Tibial nerve (tissue), 4 donors: ENCODE results near the gene PIR. TPM values are rescaled to one million over a fixed set of nuclear protein-coding genes. Genes with fewer than 3 reads are reported as not detected.

Source experiments
- DNase-seq, 2 donors: peaks; one replicate each; pipeline ENCODE4 v3.0.0-alpha.2; 2019; ENCODE audit warnings: low spot score in 2 of 2
- H3K27ac ChIP-seq, 4 donors: fragments of 200-600 bp; sonication (generic) in 3 of 4; one replicate each; pipeline ENCODE4 v1.5.1; 2017 to 2019; ENCODE audit warnings: mild to moderate bottlenecking in 1 of 4
- H3K27me3 ChIP-seq, 2 donors: fragments of 200-600 bp; sonication (generic) in 1 of 2; one replicate each; pipeline versions ENCODE4 v1.5.1 to v1.6.0; 2017 to 2019
- H3K36me3 ChIP-seq, 3 donors: fragments of 200-600 bp; sonication (generic); one replicate each; pipeline ENCODE4 v1.5.1; 2018 to 2019
- H3K4me1 ChIP-seq, 4 donors: fragments of 200-600 bp; sonication (generic) in 3 of 4; one replicate each; pipeline ENCODE4 v1.5.1; 2017 to 2019
- H3K4me3 ChIP-seq, 4 donors: fragments of 200-600 bp; sonication (generic) in 3 of 4; one replicate each; pipeline ENCODE4 v1.5.1; 2017 to 2019; ENCODE audit warnings: mild to moderate bottlenecking in 1 of 4, moderate library complexity in 1 of 4
- H3K9me3 ChIP-seq, 4 donors: fragments of 200-600 bp; sonication (generic) in 3 of 4; one replicate each; pipeline ENCODE4 v1.5.1; 2017 to 2019
- CTCF ChIP-seq, 5 experiments: fragments of 200-600 bp in 3 of 5; fragments of 450-650 bp in 2 of 5; sonication (generic) in 3 of 5; IDR thresholded peaks; one replicate each; pipeline ENCODE4 v1.5.1; 2016 to 2019; ENCODE audit warnings: antibody characterized with exemption in 5 of 5, mild to moderate bottlenecking in 3 of 5, moderate library complexity in 2 of 5
- EP300 ChIP-seq, 2 donors: sonication (generic); formaldehyde crosslinking; IDR thresholded peaks; one replicate each; pipeline ENCODE4 v1.6.1; 2017; ENCODE audit warnings: antibody characterized with exemption in 2 of 2, mild to moderate bottlenecking in 1 of 2
- POLR2A ChIP-seq, 2 donors: fragments of 450-650 bp; IDR thresholded peaks; one replicate each; pipeline ENCODE4 v1.6.1; 2017; ENCODE audit warnings: antibody characterized with exemption in 2 of 2, mild to moderate bottlenecking in 2 of 2, moderate library complexity in 2 of 2
- WGBS, 2 donors: methylation state at CpG; one replicate each; pipeline ENCODE4 v1.1.5; 2018; 5-methylcytosine and 5-hydroxymethylcytosine counted together
- total RNA-seq, 4 donors: library from RNA; depleted of rRNA; stranded (reverse); fragments of >200 nt; gene quantifications; one replicate each; pipeline ENCODE4 v1.1.0, GENCODE V29; 2016

The PIR gene
- total RNA-seq, 4 donors from 2014 or later: 10.6 to 27.6 (median 23.4) TPM

GRCh38 chrX:15418041-15418706 is 75.0 kb downstream of the PIR start:
- H3K4me3 ChIP-seq: no peak overlapping the region
- no peaks in the 10 kb centered on the region for H3K4me1 ChIP-seq
- H3K36me3 ChIP-seq: peaks cover 0 to 8% (median 0%) of the 10 kb centered on the region in 3 donors
- TF ChIP-seq EP300 (IDR thresholded peaks at IDR 0.05) (no peak), POLR2A (IDR thresholded peaks at IDR 0.05) (no peak)
- DNase-seq: no peak
- 60 to 84% methylated on average over 6 of the region's 6 CpGs for WGBS, 2 donors
- H3K27me3 ChIP-seq: no peaks in the 10 kb centered on the region
- H3K9me3 ChIP-seq: no peaks in the 10 kb centered on the region
- H3K27ac ChIP-seq: no peak overlapping the region

DNA sequence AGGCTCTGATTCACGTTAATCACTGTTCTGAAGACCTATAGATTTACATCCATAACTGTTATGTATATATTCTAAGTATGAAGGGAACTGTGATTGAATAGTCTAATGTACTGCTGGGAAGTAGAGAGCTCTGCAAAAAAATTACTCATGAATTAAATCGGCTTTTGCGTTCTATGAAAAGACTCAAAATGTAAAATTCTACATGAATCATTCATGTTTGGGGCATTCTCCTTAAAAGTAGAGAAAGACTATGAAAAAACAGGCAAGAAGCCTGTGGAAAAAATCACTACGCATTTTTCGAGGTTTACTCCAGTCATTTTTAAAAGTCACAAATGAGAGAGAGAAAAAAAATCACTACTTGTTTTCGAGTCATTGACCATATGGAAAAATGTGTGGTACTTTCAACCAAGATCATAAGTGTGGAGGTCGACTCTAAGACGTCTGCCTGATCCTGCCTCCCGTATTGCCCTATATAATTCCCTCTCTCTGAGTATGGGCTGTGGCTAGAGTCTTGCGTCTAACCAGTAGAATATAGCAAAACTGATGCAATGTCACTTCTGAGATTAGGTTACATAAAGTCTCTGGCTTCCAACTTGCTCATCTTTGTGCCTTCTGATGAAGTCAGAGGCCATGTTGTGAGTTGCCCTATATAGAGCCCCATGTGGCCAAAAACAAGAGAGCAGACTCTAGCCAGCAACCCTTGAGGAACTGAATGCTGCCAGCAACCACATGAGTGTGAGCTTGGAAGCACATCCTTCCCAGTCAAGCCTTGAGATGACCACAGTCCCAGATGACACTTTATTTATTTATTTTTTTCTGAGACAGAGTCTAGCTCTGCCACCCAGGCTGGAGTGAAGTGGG is 76.8 kb downstream of the PIR start:
- no peaks in the 10 kb centered on the region for H3K27me3 ChIP-seq
- H3K36me3 ChIP-seq: peaks cover 0 to 8% (median 0%) of the 10 kb centered on the region in 3 donors
- TF ChIP-seq EP300 (IDR thresholded peaks at IDR 0.05) (no peak), POLR2A (IDR thresholded peaks at IDR 0.05) (no peak), CTCF (IDR thresholded peaks at IDR 0.05) (no peak)
- no peaks in the 10 kb centered on the region for H3K9me3 ChIP-seq
- no peak for DNase-seq
- WGBS, 2 donors: 76 to 98% methylated on average over 10 of the region's 10 CpGs
- no peak overlapping the region for H3K4me3 ChIP-seq
- no peak overlapping the region for H3K27ac ChIP-seq
- no peaks in the 10 kb centered on the region for H3K4me1 ChIP-seq

- Histone ChIP-seq H3K9me3 (no peaks in the 10 kb centered on the region), H3K4me1 (no peaks in the 10 kb centered on the region), H3K4me3 (no peak overlapping the region), H3K27me3 (no peaks in the 10 kb centered on the region), H3K36me3 (peaks cover 0 to 7% (median 0%) of the 10 kb centered on the region in 3 donors), H3K27ac (no peak overlapping the region)
- DNase-seq: no peak
- no peak for TF ChIP-seq CTCF (IDR thresholded peaks at IDR 0.05)
- TF ChIP-seq EP300 (IDR thresholded peaks at IDR 0.05): no peak
- no peak for TF ChIP-seq POLR2A (IDR thresholded peaks at IDR 0.05)
- 35 to 49% methylated on average over 6 of the region's 6 CpGs for WGBS, 2 donors
These were observed 80.0 kb downstream of the PIR start for GRCh38 chrX:15413101-15413500.

DNA sequence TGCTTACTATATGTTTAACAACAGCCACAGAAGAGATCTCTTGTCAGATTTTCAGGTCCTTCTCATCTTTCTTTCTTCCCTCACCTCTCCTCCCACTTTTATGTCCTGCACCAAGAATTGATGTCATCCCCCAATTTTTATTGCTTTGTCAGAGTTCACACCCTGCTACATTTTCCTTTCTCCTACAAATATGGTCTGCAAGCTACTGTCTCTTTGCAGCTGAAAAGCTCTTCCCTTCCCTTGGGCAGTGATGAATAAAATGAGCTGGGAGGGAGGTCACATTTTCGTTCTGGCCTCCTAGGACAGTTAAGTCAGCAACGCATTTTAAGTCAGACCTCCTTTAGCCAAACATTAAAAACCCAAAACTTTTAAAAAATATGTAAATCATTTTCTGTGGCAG is 82.2 kb downstream of the PIR start:
- 43 to 53% methylated on average over 2 of the region's 2 CpGs for WGBS, 2 donors
- no peak for DNase-seq
- Histone ChIP-seq H3K4me1 (peaks cover 0 to 4% (median 0%) of the 10 kb centered on the region in 4 donors), H3K27ac (no peak overlapping the region), H3K27me3 (no peaks in the 10 kb centered on the region), H3K36me3 (no peaks in the 10 kb centered on the region), H3K9me3 (no peaks in the 10 kb centered on the region), H3K4me3 (no peak overlapping the region)
- TF ChIP-seq EP300 (IDR thresholded peaks at IDR 0.05) (no peak), CTCF (IDR thresholded peaks at IDR 0.05) (no peak), POLR2A (IDR thresholded peaks at IDR 0.05) (no peak)

DNA sequence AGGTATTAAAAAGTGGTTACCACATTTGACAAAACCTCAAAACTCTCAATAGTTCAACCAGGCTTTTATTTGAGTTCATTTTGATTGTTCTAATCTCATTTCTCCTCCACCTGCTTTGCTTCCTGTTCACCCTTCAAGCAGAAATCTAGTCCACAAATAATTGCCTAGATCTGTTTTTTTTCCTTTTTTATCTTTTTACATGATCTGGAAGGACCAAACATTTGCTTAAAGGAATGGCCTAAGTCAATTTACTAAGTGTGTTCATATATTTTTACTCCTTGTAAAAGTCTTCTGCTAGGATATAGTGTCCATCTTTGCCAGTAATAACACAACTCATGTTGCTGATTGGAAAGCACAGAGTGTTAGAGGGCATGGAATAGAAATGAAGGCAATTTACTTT is 82.7 kb downstream of the PIR start:
- no peaks in the 10 kb centered on the region for H3K27me3 ChIP-seq
- no peaks in the 10 kb centered on the region for H3K9me3 ChIP-seq
- H3K36me3 ChIP-seq: no peaks in the 10 kb centered on the region
- TF ChIP-seq CTCF (IDR thresholded peaks at IDR 0.05) (no peak), EP300 (IDR thresholded peaks at IDR 0.05) (no peak), POLR2A (IDR thresholded peaks at IDR 0.05) (no peak)
- no peak overlapping the region for H3K4me3 ChIP-seq
- H3K4me1 ChIP-seq: peaks cover 0 to 9% (median 0%) of the 10 kb centered on the region in 4 donors
- no peak for DNase-seq
- H3K27ac ChIP-seq: no peak overlapping the region
